ENCODE data around the gene TCF7L2.

TCF7L2 gene

DNA sequence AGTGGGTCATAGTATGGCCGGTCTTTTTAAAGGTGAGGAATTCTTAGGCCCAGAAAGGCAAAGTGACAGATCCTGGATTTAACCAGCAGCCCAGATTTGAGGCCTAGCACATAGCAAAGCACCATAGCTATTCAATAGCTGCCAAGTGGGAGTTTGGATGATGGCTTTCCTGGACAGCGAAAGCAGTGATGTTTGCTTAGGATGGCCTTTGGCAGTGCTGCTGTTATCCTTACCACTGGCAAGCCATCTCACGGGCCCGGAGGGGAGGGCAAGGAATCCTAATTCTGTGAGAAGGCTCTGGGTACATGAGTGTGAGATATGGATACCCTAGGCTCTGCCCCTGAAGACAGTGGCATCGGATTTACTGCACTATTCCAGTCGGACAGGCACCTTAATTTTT is 50.4 kb downstream of the TCF7L2 start:
- no peaks in the 10 kb centered on the region for H3K36me3 ChIP-seq (ENCODE audit: control insufficient read depth, low read length)
- H4K20me1 ChIP-seq (ENCODE audit: control insufficient read depth, insufficient read depth, low read depth, low read length) = peaks cover 5% of the 10 kb centered on the region; the same call in 1 of the 2 replicates

DNA sequence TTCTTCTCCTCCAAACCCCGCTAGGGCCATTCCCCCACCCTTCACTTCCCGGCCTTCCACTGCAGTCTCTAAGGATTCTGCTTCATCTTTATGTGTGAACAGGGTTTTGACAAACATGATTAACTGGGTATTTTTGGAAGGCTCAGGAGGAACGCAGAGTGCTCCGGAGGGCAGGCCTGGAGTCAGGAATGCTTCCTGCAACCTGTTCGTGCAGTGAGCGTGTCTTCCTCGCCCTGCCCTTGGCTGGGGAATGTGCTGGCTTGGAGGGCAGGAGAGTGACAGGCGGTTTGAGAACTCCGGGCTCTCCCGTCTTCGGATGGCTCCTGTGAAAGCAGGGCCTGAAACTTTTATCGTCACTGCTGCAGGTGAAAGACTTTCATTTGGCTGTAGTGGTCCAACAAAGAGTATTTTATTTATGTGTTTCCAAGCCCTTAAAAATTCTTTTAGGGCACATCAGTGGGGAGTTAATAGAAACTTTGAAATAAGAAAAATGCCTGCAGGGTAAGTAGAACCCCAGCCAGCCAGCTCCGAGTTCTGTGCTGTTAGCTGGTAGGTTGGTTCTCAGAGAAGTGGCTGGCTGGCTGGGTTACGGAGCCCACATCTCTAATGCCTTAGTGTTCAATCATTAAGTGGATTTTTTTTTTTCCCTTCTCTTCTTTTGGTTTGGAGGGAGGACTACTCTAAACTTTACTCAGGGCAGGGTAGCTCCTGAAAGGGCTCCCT is 51.0 kb downstream of the TCF7L2 start:
- Histone ChIP-seq H3K9me3 (ENCODE audit: control insufficient read depth, insufficient read depth, low read length) (no peaks in the 10 kb centered on the region), H3K36me3 (ENCODE audit: control insufficient read depth, low read length) (no peaks in the 10 kb centered on the region), H3K27me3 (ENCODE audit: control insufficient read depth, low read length) (no peaks in the 10 kb centered on the region), H3K27ac (ENCODE audit: low read depth, low read length) (no peak overlapping the region), H3K4me1 (ENCODE audit: control insufficient read depth, low read length) (peaks cover 14% of the 10 kb centered on the region), H3K4me2 (ENCODE audit: low read length) (no peak overlapping the region), H3K4me3 (ENCODE audit: low read length) (no peak overlapping the region), H3F3A (ENCODE audit: control insufficient read depth, insufficient read depth) (no peaks in the 10 kb centered on the region), H3K9me2 (replicated peaks; ENCODE audit: control insufficient read depth, low read length) (no peaks in the 10 kb centered on the region), H3K79me2 (ENCODE audit: control insufficient read depth, low read length) (no peaks in the 10 kb centered on the region), H4K20me1 (ENCODE audit: control insufficient read depth, insufficient read depth, low read depth, low read length) (peaks cover 5% of the 10 kb centered on the region; the same call in 1 of the 2 replicates)
- TF ChIP-seq, protein P1, sequence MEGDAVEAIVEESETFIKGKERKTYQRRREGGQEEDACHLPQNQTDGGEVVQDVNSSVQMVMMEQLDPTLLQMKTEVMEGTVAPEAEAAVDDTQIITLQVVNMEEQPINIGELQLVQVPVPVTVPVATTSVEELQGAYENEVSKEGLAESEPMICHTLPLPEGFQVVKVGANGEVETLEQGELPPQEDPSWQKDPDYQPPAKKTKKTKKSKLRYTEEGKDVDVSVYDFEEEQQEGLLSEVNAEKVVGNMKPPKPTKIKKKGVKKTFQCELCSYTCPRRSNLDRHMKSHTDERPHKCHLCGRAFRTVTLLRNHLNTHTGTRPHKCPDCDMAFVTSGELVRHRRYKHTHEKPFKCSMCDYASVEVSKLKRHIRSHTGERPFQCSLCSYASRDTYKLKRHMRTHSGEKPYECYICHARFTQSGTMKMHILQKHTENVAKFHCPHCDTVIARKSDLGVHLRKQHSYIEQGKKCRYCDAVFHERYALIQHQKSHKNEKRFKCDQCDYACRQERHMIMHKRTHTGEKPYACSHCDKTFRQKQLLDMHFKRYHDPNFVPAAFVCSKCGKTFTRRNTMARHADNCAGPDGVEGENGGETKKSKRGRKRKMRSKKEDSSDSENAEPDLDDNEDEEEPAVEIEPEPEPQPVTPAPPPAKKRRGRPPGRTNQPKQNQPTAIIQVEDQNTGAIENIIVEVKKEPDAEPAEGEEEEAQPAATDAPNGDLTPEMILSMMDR (IDR thresholded peaks at IDR 0.05; ENCODE audit: low read depth, low read length, poor library complexity, severe bottlenecking) = no peak
- TF ChIP-seq EZH2phosphoT487 (IDR thresholded peaks at IDR 0.05; ENCODE audit: borderline replicate concordance, low read length) = no peak

More for the DNA sequence above, 50.4 kb downstream of the TCF7L2 start:
- H3K4me3 ChIP-seq (ENCODE audit: low read length) = no peak overlapping the region
- no peaks in the 10 kb centered on the region for H3F3A ChIP-seq (ENCODE audit: control insufficient read depth, insufficient read depth)
- no peaks in the 10 kb centered on the region for H3K9me3 ChIP-seq (ENCODE audit: control insufficient read depth, insufficient read depth, low read length)
- H3K27me3 ChIP-seq (ENCODE audit: control insufficient read depth, low read length) = no peaks in the 10 kb centered on the region
- no peaks in the 10 kb centered on the region for H3K79me2 ChIP-seq (ENCODE audit: control insufficient read depth, low read length)
- H3K27ac ChIP-seq (ENCODE audit: low read depth, low read length) = no peak overlapping the region
- H3K9me2 ChIP-seq (replicated peaks; ENCODE audit: control insufficient read depth, low read length) = no peaks in the 10 kb centered on the region
- H3K4me2 ChIP-seq (ENCODE audit: low read length) = no peak overlapping the region
- TF ChIP-seq EZH2phosphoT487 (IDR thresholded peaks at IDR 0.05; ENCODE audit: borderline replicate concordance, low read length) = no peak
- TF ChIP-seq, protein P1 (IDR thresholded peaks at IDR 0.05; ENCODE audit: low read depth, low read length, poor library complexity, severe bottlenecking) = no peak
- peaks cover 20% of the 10 kb centered on the region for H3K4me1 ChIP-seq (ENCODE audit: control insufficient read depth, low read length)

DNA sequence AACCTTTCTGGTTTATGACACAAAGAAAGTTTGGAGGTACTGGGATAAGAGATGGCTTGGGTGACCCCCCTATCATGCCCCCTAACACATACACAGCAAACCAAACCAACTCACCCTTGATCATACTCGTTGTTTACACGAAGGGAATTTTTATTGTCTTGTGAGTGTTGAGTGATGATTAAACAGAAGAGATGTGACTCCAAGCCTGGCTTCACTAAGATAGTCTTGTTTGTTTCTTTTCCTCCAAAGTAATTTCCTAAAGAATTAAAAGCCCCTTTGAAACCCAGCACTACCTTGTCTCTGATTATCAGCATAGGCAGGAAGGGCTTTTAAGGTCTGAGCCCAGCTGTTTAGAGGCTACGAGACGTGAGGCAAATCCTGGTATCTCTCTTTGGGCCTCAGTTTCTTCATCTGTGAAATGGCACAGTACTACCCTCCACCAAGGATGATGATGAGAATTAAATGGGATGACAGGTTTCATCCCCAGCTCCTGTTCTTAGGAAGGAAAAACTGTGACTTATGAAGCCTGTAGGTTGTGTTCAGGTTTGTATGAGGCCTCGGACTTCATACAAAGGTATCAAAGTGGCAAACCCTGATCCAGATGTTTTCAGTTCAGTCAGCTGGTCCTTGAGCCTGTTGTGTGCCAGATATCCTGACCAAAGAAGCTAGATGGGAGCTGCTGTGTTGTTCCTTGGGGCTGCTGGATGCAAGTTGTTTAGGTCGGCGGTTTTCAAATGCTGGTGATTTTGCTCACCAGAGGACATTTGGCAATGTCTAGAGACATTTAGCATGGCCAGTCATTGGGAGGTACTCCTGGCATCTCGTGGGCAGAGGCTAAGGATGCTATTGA is 51.8 kb downstream of the TCF7L2 start:
- H3K4me1 ChIP-seq (ENCODE audit: control insufficient read depth, low read length) = peaks cover 7% of the 10 kb centered on the region
- no peaks in the 10 kb centered on the region for H3K79me2 ChIP-seq (ENCODE audit: control insufficient read depth, low read length)
- H3K36me3 ChIP-seq (ENCODE audit: control insufficient read depth, low read length) = no peaks in the 10 kb centered on the region
- no peaks in the 10 kb centered on the region for H3F3A ChIP-seq (ENCODE audit: control insufficient read depth, insufficient read depth)
- TF ChIP-seq EZH2phosphoT487 (IDR thresholded peaks at IDR 0.05; ENCODE audit: borderline replicate concordance, low read length) = no peak
- TF ChIP-seq, protein P1 (IDR thresholded peaks at IDR 0.05; ENCODE audit: low read depth, low read length, poor library complexity, severe bottlenecking) = no peak
- no peaks in the 10 kb centered on the region for H3K27me3 ChIP-seq (ENCODE audit: control insufficient read depth, low read length)
- H3K9me3 ChIP-seq (ENCODE audit: control insufficient read depth, insufficient read depth, low read length) = no peaks in the 10 kb centered on the region
- no peak overlapping the region for H3K4me2 ChIP-seq (ENCODE audit: low read length)
- no peak overlapping the region for H3K4me3 ChIP-seq (ENCODE audit: low read length)
- no peak overlapping the region for H3K27ac ChIP-seq (ENCODE audit: low read depth, low read length)
- H3K9me2 ChIP-seq (replicated peaks; ENCODE audit: control insufficient read depth, low read length) = no peaks in the 10 kb centered on the region
- peaks cover 10% of the 10 kb centered on the region; the same call in 1 of the 2 replicates for H4K20me1 ChIP-seq (ENCODE audit: control insufficient read depth, insufficient read depth, low read depth, low read length)

All from DOHH2 (cell line).